CD8-positive, alpha-beta memory T cell (primary cell): ENCODE data around the gene EPHA8. TPM values are rescaled to one million over a fixed set of nuclear protein-coding genes. Genes with fewer than 3 reads are reported as not detected.

Source experiments
- CTCF ChIA-PET: fragments of 350-600 bp; sonication (Branson Sonifier 250); formaldehyde crosslinking; loops from one replicate; lab custom pipeline; 2021; ENCODE audit warnings: antibody characterized with exemption; lab: Charles Lee
- POLR2A ChIA-PET: fragments of 350-600 bp; sonication (Branson Sonifier 250); formaldehyde crosslinking; loops from one replicate; lab custom pipeline; 2021; ENCODE audit warnings: antibody characterized with exemption; lab: Charles Lee
- DNase-seq, 5 donors: peaks; one replicate each; pipeline versions ENCODE4 v3.0.0 to v3.0.0-alpha.2; 2020 to 2022; ENCODE audit warnings: mixed read lengths in 1 of 5
- H3K27ac ChIP-seq: one replicate; pipeline ENCODE4 v1.7.0; 2013; ENCODE audit warnings: low read depth, mild to moderate bottlenecking, low read length, moderate library complexity
- H3K27me3 ChIP-seq: 2 replicates; pipeline ENCODE4 v1.7.0; 2013; ENCODE audit warnings: low read length, mild to moderate bottlenecking; ENCODE audit not compliant: insufficient read depth, poor library complexity, severe bottlenecking
- H3K36me3 ChIP-seq: 2 replicates; pipeline ENCODE4 v1.7.0; 2013; ENCODE audit warnings: mild to moderate bottlenecking, low read length, moderate library complexity; ENCODE audit not compliant: insufficient read depth
- H3K4me1 ChIP-seq: 2 replicates; pipeline ENCODE4 v1.7.0; 2013; ENCODE audit warnings: mild to moderate bottlenecking, low read length, moderate library complexity; ENCODE audit not compliant: insufficient read depth
- H3K4me3 ChIP-seq: 2 replicates; pipeline ENCODE4 v1.7.0; 2013; ENCODE audit warnings: mild to moderate bottlenecking, low read length
- H3K9me3 ChIP-seq: 2 replicates; pipeline ENCODE4 v1.7.0; 2013; ENCODE audit warnings: mild to moderate bottlenecking, low read length
- H3K27ac Mint-ChIP-seq, 8 donors: one replicate each; pipeline ENCODE4 v1.8.0; 2020 to 2021; ENCODE audit warnings: mixed read lengths in 8 of 8, mild to moderate bottlenecking in 6 of 8, inconsistent platforms in 3 of 8, moderate library complexity in 3 of 8
- H3K27me3 Mint-ChIP-seq, 2 donors: one replicate each; pipeline ENCODE4 v1.8.0; 2020 to 2021; ENCODE audit warnings: mixed read lengths in 2 of 2, mild to moderate bottlenecking in 1 of 2, moderate library complexity in 1 of 2
- H3K36me3 Mint-ChIP-seq, 3 donors: one replicate each; pipeline ENCODE4 v1.8.0; 2020 to 2021; ENCODE audit warnings: mixed read lengths in 3 of 3, inconsistent platforms in 1 of 3, mild to moderate bottlenecking in 1 of 3
- H3K4me1 Mint-ChIP-seq, 3 donors: one replicate each; pipeline ENCODE4 v1.8.0; 2020 to 2021; ENCODE audit warnings: mixed read lengths in 3 of 3, inconsistent platforms in 1 of 3, mild to moderate bottlenecking in 1 of 3
- H3K4me3 Mint-ChIP-seq, 7 donors: one replicate each; pipeline ENCODE4 v1.8.0; 2020 to 2021; ENCODE audit warnings: mixed read lengths in 7 of 7, mild to moderate bottlenecking in 6 of 7, moderate library complexity in 4 of 7, inconsistent platforms in 2 of 7
- H3K9me3 Mint-ChIP-seq, 5 donors: one replicate each; pipeline ENCODE4 v1.8.0; 2020 to 2022; ENCODE audit warnings: mixed read lengths in 5 of 5, mild to moderate bottlenecking in 3 of 5, moderate library complexity in 2 of 5, inconsistent platforms in 1 of 5
- polyA plus RNA-seq: library from polyadenylated mRNA; unstranded; fragments of 300-500 nt; fragmentation: Illumina TruSeq; gene quantifications from one replicate; pipeline ENCODE4 v1.2.3, GENCODE V29; 2021
- total RNA-seq, 2 experiments: library from RNA; stranded (reverse); gene quantifications; one replicate each; pipeline ENCODE4 v1.2.3, GENCODE V29; 2021

EPHA8 gene
- total and polyA plus RNA-seq, 3 experiments from 2014 or later: not detected

DNA sequence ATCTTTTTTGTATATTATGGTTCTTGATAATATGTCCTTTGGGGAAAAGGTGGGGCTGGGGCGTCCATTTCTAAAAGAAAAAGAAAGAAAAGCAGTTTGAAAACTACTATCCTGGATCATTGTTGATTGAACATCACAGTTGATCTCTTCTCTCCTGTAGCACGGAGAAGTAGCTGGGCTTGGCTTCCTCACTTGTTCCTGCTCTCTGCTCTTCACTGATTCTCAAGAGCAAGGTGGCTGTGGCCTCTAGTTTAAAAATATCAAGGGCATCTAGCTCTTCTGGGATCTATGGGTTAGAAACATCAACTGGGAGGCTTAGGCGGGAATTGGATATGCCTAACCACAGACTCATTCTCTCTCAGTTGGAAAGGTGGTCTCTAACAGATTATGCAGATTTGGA is 38.1 kb upstream of the EPHA8 start:
- Mint-ChIP-seq H3K27me3 (no peaks in the 10 kb centered on the region), H3K27ac (no peak overlapping the region), H3K4me1 (no peaks in the 10 kb centered on the region), H3K36me3 (peaks cover 7 to 95% (median 37%) of the 10 kb centered on the region in 3 donors), H3K4me3 (no peak overlapping the region), H3K9me3 (no peaks in the 10 kb centered on the region)
- H3K4me1 ChIP-seq: no peaks in the 10 kb centered on the region
- no peak overlapping the region for H3K4me3 ChIP-seq
- H3K27ac ChIP-seq: no peak overlapping the region
- H3K27me3 ChIP-seq: no peaks in the 10 kb centered on the region
- ChIA-PET CTCF (no interaction called here), POLR2A (no interaction called here)
- H3K9me3 ChIP-seq: no peaks in the 10 kb centered on the region
- no peak for DNase-seq
- peaks cover 41% of the 10 kb centered on the region for H3K36me3 ChIP-seq

DNA sequence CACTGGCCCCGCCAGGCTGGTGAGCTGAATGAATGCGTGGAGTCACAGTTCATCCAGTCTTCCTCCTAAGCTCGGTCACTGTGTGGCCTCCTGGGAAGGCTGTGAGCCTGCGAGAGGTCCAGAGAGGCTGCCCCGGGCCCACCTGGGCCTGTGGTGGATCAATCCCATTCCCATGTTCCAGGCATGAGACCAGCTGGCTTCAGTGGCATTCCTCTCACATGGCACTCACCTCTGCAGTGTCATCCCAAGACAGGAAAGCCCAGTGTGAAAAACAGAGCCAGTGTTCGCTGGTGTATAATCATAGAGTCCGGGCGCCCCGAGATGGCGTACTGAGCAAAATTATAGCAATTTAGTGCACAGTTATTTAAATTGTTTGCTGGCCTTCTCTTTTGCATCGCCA is 37.6 kb upstream of the EPHA8 start:
- ChIA-PET POLR2A (no interaction called here), CTCF (no interaction called here)
- H3K27me3 ChIP-seq: no peaks in the 10 kb centered on the region
- no peaks in the 10 kb centered on the region for H3K9me3 ChIP-seq
- DNase-seq: no peak
- no peak overlapping the region for H3K4me3 ChIP-seq
- no peaks in the 10 kb centered on the region for H3K4me1 ChIP-seq
- H3K36me3 Mint-ChIP-seq: peaks cover 7 to 93% (median 37%) of the 10 kb centered on the region in 3 donors
- no peaks in the 10 kb centered on the region for H3K4me1 Mint-ChIP-seq
- no peak overlapping the region for H3K4me3 Mint-ChIP-seq
- peaks cover 36% of the 10 kb centered on the region for H3K36me3 ChIP-seq
- H3K27ac Mint-ChIP-seq: no peak overlapping the region
- no peak overlapping the region for H3K27ac ChIP-seq
- H3K27me3 Mint-ChIP-seq: no peaks in the 10 kb centered on the region
- H3K9me3 Mint-ChIP-seq: no peaks in the 10 kb centered on the region

DNA sequence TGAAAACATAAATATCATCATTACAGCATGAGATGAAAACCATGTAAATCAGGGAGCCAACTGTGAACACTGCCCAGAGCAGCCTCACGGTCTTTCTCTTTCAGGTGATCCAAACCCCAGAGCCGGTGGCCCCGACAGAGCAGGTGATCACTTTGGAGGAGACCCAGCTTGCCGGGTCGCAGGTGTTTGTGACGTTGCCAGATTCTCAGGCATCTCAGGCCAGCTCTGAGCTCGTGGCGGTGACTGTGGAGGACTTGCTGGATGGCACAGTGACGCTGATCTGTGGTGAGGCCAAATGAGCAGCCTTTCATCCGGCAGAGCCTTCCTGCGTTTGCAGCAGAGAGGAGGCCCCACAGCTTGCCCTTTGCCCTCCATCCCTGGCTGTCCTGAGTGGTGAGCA is 37.2 kb upstream of the EPHA8 start:
- no peak for DNase-seq
- Mint-ChIP-seq H3K27me3 (no peaks in the 10 kb centered on the region), H3K9me3 (no peaks in the 10 kb centered on the region), H3K4me3 (no peak overlapping the region), H3K36me3 (peaks cover 7 to 89% (median 36%) of the 10 kb centered on the region in 3 donors), H3K4me1 (no peaks in the 10 kb centered on the region), H3K27ac (no peak overlapping the region)
- Histone ChIP-seq H3K27me3 (no peaks in the 10 kb centered on the region), H3K27ac (no peak overlapping the region), H3K9me3 (no peaks in the 10 kb centered on the region), H3K4me3 (no peak overlapping the region), H3K4me1 (no peaks in the 10 kb centered on the region), H3K36me3 (peaks cover 32% of the 10 kb centered on the region)
- ChIA-PET POLR2A (no interaction called here), CTCF (no interaction called here)

DNA sequence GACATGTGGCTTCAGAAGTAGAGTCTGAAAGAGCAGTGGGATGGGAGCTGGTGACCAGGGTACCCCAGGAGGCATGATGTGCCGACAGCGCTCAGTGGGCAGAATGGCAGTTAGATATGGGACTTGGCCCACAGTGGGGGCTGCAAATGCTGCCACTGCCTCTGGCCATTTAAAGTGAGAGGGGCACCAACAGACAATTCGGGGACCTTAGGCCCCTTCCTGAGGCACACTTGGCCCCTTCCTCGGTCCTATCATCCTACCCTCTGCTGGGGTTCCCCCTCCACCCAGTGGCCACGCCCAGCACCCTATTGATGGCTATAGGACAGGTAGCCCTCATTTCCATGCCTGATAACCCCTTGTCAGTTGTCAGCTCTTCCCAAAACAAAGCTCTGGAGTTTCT is 36.6 kb upstream of the EPHA8 start:
- Mint-ChIP-seq H3K27me3 (no peaks in the 10 kb centered on the region), H3K36me3 (peaks cover 7 to 88% (median 33%) of the 10 kb centered on the region in 3 donors), H3K4me1 (no peaks in the 10 kb centered on the region), H3K27ac (peak overlapping the region in 1 of 8 donors; percentile 33), H3K9me3 (no peaks in the 10 kb centered on the region), H3K4me3 (no peak overlapping the region)
- ChIA-PET POLR2A (no interaction called here), CTCF (no interaction called here)
- Histone ChIP-seq H3K4me3 (no peak overlapping the region), H3K36me3 (peaks cover 26% of the 10 kb centered on the region), H3K9me3 (no peaks in the 10 kb centered on the region), H3K27ac (no peak overlapping the region), H3K27me3 (no peaks in the 10 kb centered on the region), H3K4me1 (no peaks in the 10 kb centered on the region)
- no peak for DNase-seq

DNA sequence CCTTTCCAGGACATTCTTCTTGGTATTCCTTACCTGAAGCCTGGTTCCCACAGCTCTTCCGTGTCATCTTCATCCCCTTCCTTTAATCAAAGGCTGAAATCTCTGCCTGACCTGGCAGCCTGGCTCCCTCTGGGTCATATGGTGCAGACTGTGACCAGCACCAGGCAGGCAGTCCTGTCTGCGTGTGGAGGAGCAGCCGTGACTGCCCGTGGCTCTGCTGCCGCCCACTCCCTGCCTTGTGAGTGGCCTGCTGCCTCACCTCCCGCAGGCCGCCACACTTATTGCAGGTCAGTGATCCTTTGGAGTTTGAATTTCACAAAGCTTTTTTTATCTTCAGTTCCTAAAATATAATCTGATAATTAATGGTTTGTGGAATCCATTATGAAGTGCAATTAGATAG is 36.2 kb upstream of the EPHA8 start:
- no peak overlapping the region for H3K4me3 Mint-ChIP-seq
- peaks cover 7 to 88% (median 32%) of the 10 kb centered on the region in 3 donors for H3K36me3 Mint-ChIP-seq
- H3K9me3 Mint-ChIP-seq: no peaks in the 10 kb centered on the region
- POLR2A ChIA-PET: no interaction called here
- DNase-seq: no peak
- H3K4me3 ChIP-seq: no peak overlapping the region
- no peaks in the 10 kb centered on the region for H3K27me3 Mint-ChIP-seq
- no peaks in the 10 kb centered on the region for H3K9me3 ChIP-seq
- no peaks in the 10 kb centered on the region for H3K27me3 ChIP-seq
- no peak overlapping the region for H3K27ac Mint-ChIP-seq
- H3K4me1 Mint-ChIP-seq: no peaks in the 10 kb centered on the region
- no peak overlapping the region for H3K27ac ChIP-seq
- H3K4me1 ChIP-seq: no peaks in the 10 kb centered on the region
- CTCF ChIA-PET: no interaction called here
- H3K36me3 ChIP-seq: peaks cover 22% of the 10 kb centered on the region

DNA sequence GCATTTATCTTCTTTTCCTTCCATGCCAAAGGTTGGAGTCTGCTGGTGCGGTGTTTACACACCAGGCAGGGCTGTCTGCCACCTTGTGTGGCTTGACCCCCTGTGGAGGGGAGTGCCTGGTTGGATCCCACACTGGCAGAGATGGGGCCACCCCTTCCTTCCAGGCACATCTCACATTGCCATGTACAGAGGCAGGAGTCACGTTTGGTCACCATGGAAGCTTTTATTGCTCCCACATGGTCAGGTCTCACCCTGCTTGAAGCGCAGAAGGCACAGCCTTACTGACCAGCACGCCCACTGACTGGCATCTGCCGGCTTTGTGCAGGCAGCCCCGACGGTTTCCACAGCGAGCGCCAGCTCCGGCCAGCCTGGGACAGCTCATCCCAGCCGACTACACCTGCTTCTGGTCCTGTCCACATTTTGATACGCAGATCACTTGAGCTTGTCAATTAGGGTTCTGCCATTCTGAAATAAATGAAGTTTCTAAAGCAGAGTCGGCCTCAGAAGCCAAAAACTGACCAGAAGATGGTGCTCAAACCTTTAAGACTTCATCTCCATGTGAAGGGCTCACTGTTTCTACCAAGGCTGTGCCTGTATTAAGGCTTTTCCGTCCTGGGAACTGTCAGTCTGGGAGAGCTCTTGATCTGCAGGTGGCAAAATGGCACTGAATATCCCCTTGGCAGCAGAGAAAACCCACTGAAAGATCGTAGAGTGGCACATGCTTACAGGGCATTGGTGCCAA is 35.6 kb upstream of the EPHA8 start:
- Mint-ChIP-seq H3K27me3 (no peaks in the 10 kb centered on the region), H3K4me1 (no peaks in the 10 kb centered on the region), H3K4me3 (no peak overlapping the region), H3K27ac (no peak overlapping the region), H3K36me3 (peaks cover 7 to 90% (median 32%) of the 10 kb centered on the region in 3 donors), H3K9me3 (no peaks in the 10 kb centered on the region)
- CTCF ChIA-PET: no interaction called here
- POLR2A ChIA-PET: no interaction called here
- no peak overlapping the region for H3K4me3 ChIP-seq
- H3K9me3 ChIP-seq: no peaks in the 10 kb centered on the region
- no peak overlapping the region for H3K27ac ChIP-seq
- H3K36me3 ChIP-seq: peaks cover 21% of the 10 kb centered on the region
- no peaks in the 10 kb centered on the region for H3K27me3 ChIP-seq
- H3K4me1 ChIP-seq: no peaks in the 10 kb centered on the region
- no peak for DNase-seq

DNA sequence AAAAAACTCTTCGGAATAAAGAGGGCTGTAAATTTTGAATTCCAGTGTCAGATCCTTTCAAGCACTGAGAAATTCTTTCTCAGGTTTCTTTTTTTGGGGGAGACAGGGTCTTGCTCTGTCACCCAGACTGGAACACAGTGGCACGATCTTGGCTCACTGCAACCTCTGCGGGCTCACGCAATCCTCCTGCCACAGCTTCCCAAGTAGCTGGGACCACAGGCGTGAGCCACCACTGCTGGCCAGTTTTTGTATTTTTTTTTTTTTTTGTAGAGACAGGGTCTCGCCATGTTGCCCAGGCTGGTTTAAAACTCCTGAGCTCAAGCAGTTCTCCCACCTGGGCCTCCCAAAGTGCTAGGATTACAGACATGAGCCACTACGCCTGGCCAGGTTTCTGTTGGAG is 34.8 kb upstream of the EPHA8 start:
- H3K4me3 Mint-ChIP-seq: no peak overlapping the region
- H3K36me3 Mint-ChIP-seq: peaks cover 7 to 86% (median 28%) of the 10 kb centered on the region in 3 donors
- H3K36me3 ChIP-seq: peaks cover 18% of the 10 kb centered on the region
- no peaks in the 10 kb centered on the region for H3K4me1 ChIP-seq
- H3K27ac Mint-ChIP-seq: no peak overlapping the region
- no peaks in the 10 kb centered on the region for H3K9me3 Mint-ChIP-seq
- no peak overlapping the region for H3K27ac ChIP-seq
- H3K27me3 Mint-ChIP-seq: no peaks in the 10 kb centered on the region
- no peaks in the 10 kb centered on the region for H3K27me3 ChIP-seq
- ChIA-PET POLR2A (no interaction called here), CTCF (no interaction called here)
- DNase-seq: no peak
- H3K9me3 ChIP-seq: no peaks in the 10 kb centered on the region
- H3K4me3 ChIP-seq: no peak overlapping the region
- no peaks in the 10 kb centered on the region for H3K4me1 Mint-ChIP-seq

DNA sequence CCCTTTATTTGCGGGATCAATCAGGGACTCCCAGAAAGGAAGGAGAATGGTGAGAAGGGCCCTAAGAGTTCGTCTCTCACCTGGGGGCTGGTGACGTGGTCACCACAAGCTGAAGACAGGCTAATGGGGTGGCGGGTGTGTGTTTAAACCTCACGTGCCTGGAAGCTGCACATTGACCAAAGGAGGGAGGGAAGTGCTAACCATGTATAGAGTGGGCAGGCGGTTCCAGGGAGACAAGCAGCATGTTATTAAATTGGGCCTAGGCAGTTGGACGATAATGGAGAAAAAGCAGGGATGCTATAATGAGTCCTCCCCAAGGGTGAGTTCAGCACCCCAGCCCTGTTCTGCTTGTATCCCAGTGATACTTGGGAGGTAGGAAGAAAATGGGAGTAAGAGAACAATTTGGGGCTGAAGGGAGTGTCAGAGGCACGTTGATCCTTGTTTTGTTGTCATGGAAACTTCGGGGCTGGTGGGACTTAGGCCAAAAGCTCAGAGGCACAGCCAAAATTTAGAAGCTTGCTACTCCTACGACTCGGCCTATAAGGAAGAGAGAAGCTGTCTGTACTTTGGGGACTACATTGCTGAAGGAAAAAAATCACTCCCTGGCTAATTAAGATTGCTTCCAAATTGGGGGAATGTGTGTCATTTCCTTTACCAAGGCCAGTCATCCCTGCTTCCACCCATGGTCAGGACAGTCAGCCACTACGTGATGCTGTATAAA is 33.2 kb upstream of the EPHA8 start:
- Histone ChIP-seq H3K36me3 (peaks cover 13% of the 10 kb centered on the region), H3K9me3 (no peaks in the 10 kb centered on the region), H3K4me3 (no peak overlapping the region), H3K27ac (no peak overlapping the region), H3K4me1 (no peaks in the 10 kb centered on the region), H3K27me3 (no peaks in the 10 kb centered on the region)
- H3K4me3 Mint-ChIP-seq: no peak overlapping the region
- peaks cover under 1 to 80% (median 20%) of the 10 kb centered on the region in 3 donors for H3K36me3 Mint-ChIP-seq
- ChIA-PET POLR2A (no interaction called here), CTCF (no interaction called here)
- DNase-seq: no peak
- H3K9me3 Mint-ChIP-seq: no peaks in the 10 kb centered on the region
- H3K4me1 Mint-ChIP-seq: peaks cover 0 to under 1% (median 0%) of the 10 kb centered on the region in 3 donors
- peak overlapping the region in 1 of 8 donors; percentile 47 for H3K27ac Mint-ChIP-seq
- no peaks in the 10 kb centered on the region for H3K27me3 Mint-ChIP-seq
